ENCODE measurements around the gene CAMSAP2. TPM values are rescaled to one million over a fixed set of nuclear protein-coding genes. Genes with fewer than 3 reads are reported as not detected.
"Not testable (repeated sequence)": the region's sequence is repeated elsewhere in the genome, so short reads cannot be mapped to it uniquely, and the experiment has no call there.

Gene CAMSAP2
- total RNA-seq, 1 experiment from 2014 or later, result 30.3 TPM

DNA sequence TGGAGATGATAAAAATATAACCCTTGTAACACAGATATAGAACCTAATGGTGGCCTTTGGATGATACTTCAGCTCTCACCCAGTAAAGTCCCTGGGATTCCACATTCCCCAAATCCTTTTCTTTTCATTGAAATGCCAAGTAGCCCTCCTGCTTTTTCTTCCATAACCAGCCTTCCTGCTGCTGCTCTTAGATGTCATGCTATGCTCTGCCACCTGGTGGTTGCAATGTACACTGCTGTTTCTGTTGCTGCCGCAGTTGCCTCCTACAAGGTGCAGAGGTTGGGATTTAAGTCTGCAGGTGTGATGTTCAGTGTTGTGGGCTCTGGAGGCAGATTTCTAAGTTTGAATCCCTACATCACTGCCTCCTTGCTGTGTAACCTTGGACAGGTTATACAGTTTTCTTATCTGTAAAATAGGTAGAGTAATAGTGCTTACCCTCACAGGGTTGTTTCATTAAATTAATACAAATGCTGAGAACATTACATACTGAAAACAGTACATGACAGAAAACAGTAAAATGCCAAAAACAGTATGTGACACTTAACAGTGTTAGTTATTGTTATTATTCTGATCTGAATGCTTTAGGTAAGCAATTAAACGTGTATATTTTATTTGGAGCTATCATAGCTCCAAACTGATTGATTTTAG, 64.3 kb downstream of the CAMSAP2 start:
- CTCF ChIA-PET, result interaction anchor here (1.3 to 1.6 kb wide), 2 partner anchors 133 to 181 kb away, joined by 4 to 16 read pairs; partner anchors contain the start of gene DDX59

DNA sequence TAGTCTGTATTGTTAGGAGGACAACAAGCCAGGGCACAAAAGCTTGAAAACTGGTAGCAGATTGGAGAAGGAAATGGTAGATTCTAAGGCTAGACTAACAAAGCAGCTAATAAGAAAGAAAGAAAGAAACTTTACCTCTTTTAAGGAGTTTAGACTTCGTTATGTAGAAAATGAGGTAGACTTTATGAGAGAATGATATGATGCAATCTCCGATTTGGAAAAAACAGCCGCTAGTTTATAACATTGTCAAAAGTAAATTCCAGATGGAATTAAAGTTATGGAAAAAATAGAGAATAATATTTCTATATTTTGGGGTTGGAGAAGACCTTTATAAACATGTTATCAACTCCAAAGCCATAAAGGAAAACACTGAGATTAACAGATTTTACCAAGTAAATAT, 67.0 kb downstream of the CAMSAP2 start:
- no peak overlapping the region for H3K4me3 Mint-ChIP-seq (ENCODE audit: low read depth, unreplicated experiment)
- no peaks in the 10 kb centered on the region for H3K9me3 Mint-ChIP-seq (ENCODE audit: low read depth, unreplicated experiment)
- DNase-seq, result no peak
- H3K27me3 Mint-ChIP-seq (ENCODE audit: unreplicated experiment), result no peaks in the 10 kb centered on the region
- no TSS peak for BruUV-seq (replicated peaks)
- TF ChIP-seq, protein P1, sequence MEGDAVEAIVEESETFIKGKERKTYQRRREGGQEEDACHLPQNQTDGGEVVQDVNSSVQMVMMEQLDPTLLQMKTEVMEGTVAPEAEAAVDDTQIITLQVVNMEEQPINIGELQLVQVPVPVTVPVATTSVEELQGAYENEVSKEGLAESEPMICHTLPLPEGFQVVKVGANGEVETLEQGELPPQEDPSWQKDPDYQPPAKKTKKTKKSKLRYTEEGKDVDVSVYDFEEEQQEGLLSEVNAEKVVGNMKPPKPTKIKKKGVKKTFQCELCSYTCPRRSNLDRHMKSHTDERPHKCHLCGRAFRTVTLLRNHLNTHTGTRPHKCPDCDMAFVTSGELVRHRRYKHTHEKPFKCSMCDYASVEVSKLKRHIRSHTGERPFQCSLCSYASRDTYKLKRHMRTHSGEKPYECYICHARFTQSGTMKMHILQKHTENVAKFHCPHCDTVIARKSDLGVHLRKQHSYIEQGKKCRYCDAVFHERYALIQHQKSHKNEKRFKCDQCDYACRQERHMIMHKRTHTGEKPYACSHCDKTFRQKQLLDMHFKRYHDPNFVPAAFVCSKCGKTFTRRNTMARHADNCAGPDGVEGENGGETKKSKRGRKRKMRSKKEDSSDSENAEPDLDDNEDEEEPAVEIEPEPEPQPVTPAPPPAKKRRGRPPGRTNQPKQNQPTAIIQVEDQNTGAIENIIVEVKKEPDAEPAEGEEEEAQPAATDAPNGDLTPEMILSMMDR (IDR thresholded peaks at IDR 0.05; ENCODE audit: unreplicated experiment), result no peak
- CTCF ChIA-PET, result interaction anchor here (0.9 kb wide), 1 partner anchor 183 kb away, joined by 3 read pairs; no protein-coding TSS in a partner anchor
- H3K36me3 Mint-ChIP-seq (ENCODE audit: insufficient read depth, unreplicated experiment), result no peaks in the 10 kb centered on the region
- H3K27ac Mint-ChIP-seq (ENCODE audit: unreplicated experiment), result no peak overlapping the region
- intact Hi-C loops (cut with micrococcal nuclease; ENCODE audit: unreplicated experiment), result no loop called here
- peaks cover 8% of the 10 kb centered on the region for H3K4me1 Mint-ChIP-seq (ENCODE audit: low read depth, unreplicated experiment)

More for the DNA sequence above, 64.3 kb downstream of the CAMSAP2 start:
- H3K4me1 Mint-ChIP-seq (ENCODE audit: low read depth, unreplicated experiment), result peaks cover 8% of the 10 kb centered on the region
- no peaks in the 10 kb centered on the region for H3K27me3 Mint-ChIP-seq (ENCODE audit: unreplicated experiment)
- BruUV-seq (replicated peaks), result no TSS peak
- intact Hi-C loops (cut with micrococcal nuclease; ENCODE audit: unreplicated experiment), result loop anchor here (1.0 to 2.0 kb wide), 3 partner anchors 62 to 244 kb away; no protein-coding TSS in a partner anchor
- H3K36me3 Mint-ChIP-seq (ENCODE audit: insufficient read depth, unreplicated experiment), result no peaks in the 10 kb centered on the region
- TF ChIP-seq, protein P1 (IDR thresholded peaks at IDR 0.05; ENCODE audit: unreplicated experiment), result peak; percentile 97
- no peak overlapping the region for H3K27ac Mint-ChIP-seq (ENCODE audit: unreplicated experiment)
- H3K4me3 Mint-ChIP-seq (ENCODE audit: low read depth, unreplicated experiment), result no peak overlapping the region
- H3K9me3 Mint-ChIP-seq (ENCODE audit: low read depth, unreplicated experiment), result no peaks in the 10 kb centered on the region
- DNase-seq, result peak; percentile 86

DNA sequence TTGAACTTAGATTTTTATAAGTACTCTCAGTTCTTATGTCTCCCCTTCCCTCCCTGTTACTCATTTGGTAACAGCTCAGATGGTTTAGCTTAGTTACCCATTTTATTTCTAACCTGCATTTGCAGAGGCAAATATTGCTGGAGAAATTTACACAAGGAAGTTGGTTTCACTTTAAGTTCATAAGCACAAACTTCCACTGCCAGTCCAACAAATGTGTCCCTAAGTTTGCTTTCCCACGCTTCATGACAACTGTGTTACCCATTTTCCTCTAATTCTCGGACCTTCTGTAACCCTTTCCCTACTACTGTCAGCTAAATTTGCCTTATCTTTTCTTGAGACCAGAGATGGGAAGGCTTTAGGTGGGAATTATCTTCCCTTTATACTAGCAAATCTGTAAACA, 70.2 kb downstream of the CAMSAP2 start:
- CTCF ChIA-PET, result no interaction called here

DNA sequence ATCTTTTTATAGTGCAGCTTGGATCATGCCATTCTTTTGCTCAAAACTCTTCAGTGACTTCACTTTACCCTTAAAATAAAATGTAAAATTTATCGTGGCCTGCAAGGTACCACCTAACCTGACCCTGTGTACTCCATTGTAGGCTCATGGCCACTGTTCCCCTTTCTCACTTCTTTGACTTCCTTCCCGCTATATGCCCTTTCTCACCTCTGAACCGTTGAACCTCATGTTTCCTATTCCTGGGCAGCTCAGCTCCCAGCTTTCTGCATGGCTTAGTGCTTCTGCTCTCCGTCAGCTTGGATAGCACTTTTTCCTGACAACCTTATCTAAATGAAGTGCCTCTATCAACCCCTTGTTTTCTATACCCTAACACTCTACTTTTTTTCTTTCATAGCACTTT, 73.0 kb downstream of the CAMSAP2 start:
- H3K36me3 Mint-ChIP-seq (ENCODE audit: insufficient read depth, unreplicated experiment), result no peaks in the 10 kb centered on the region
- TF ChIP-seq, protein P1 (IDR thresholded peaks at IDR 0.05; ENCODE audit: unreplicated experiment), result no peak

More for the DNA sequence above, 70.2 kb downstream of the CAMSAP2 start:
- TF ChIP-seq, protein P1 (IDR thresholded peaks at IDR 0.05; ENCODE audit: unreplicated experiment), result no peak
- Mint-ChIP-seq H3K9me3 (ENCODE audit: low read depth, unreplicated experiment) (no peaks in the 10 kb centered on the region), H3K27me3 (ENCODE audit: unreplicated experiment) (no peaks in the 10 kb centered on the region), H3K4me1 (ENCODE audit: low read depth, unreplicated experiment) (no peaks in the 10 kb centered on the region), H3K27ac (ENCODE audit: unreplicated experiment) (no peak overlapping the region), H3K36me3 (ENCODE audit: insufficient read depth, unreplicated experiment) (no peaks in the 10 kb centered on the region), H3K4me3 (ENCODE audit: low read depth, unreplicated experiment) (no peak overlapping the region)
- BruUV-seq (replicated peaks), result no TSS peak
- intact Hi-C loops (cut with micrococcal nuclease; ENCODE audit: unreplicated experiment), result no loop called here
- DNase-seq, result no peak

DNA sequence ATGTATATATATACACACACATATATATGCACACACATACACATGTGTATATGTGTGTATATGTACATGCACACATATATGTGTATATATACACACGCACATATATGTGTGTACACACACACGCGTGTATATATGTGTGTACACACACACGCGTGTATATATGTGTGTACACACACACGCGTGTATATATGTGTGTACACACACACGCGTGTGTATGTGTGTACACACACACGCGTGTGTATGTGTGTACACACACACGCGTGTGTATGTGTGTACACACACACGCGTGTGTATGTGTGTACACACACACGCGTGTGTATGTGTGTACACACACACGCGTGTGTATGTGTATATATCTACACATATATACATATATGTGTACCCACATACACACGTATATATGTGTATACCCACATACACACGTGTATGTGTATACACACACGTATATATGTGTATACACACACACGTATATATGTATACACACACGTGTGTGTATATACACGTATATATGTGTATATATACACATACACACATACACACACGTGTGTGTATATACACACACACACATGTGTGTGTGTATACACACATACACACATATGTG, 78.0 kb downstream of the CAMSAP2 start:
- H3K27me3 Mint-ChIP-seq (ENCODE audit: unreplicated experiment); intact Hi-C loops (cut with micrococcal nuclease; ENCODE audit: unreplicated experiment); BruUV-seq (replicated peaks); H3K9me3 Mint-ChIP-seq (ENCODE audit: low read depth, unreplicated experiment); H3K4me1 Mint-ChIP-seq (ENCODE audit: low read depth, unreplicated experiment); H3K36me3 Mint-ChIP-seq (ENCODE audit: insufficient read depth, unreplicated experiment); H3K4me3 Mint-ChIP-seq (ENCODE audit: low read depth, unreplicated experiment); H3K27ac Mint-ChIP-seq (ENCODE audit: unreplicated experiment); DNase-seq: not testable (repeated sequence)
- CTCF ChIA-PET, result interaction anchor here (0.6 kb wide), 1 partner anchor 162 kb away, joined by 4 read pairs; no protein-coding TSS in a partner anchor

More for the DNA sequence above, 73.0 kb downstream of the CAMSAP2 start:
- intact Hi-C loops (cut with micrococcal nuclease; ENCODE audit: unreplicated experiment), result no loop called here
- DNase-seq, result no peak
- no peaks in the 10 kb centered on the region for H3K27me3 Mint-ChIP-seq (ENCODE audit: unreplicated experiment)
- no peak overlapping the region for H3K27ac Mint-ChIP-seq (ENCODE audit: unreplicated experiment)
- BruUV-seq (replicated peaks), result no TSS peak
- no peaks in the 10 kb centered on the region for H3K9me3 Mint-ChIP-seq (ENCODE audit: low read depth, unreplicated experiment)
- no peaks in the 10 kb centered on the region for H3K4me1 Mint-ChIP-seq (ENCODE audit: low read depth, unreplicated experiment)
- CTCF ChIA-PET, result no interaction called here
- no peak overlapping the region for H3K4me3 Mint-ChIP-seq (ENCODE audit: low read depth, unreplicated experiment)

All from Calu3 (cell line).